BE2C (cell line): ENCODE results near the gene SYNE1.

Experiments used
- DNase-seq: peaks from one replicate; pipeline ENCODE4 v3.0.0-alpha.2; 2020
- H3K27me3 ChIP-seq: fragments of 250-450 bp; sonication (Bioruptor Pico); 2 replicates; pipeline ENCODE4 v1.5.1; 2020; ENCODE audit warnings: mild to moderate bottlenecking
- H3K36me3 ChIP-seq: fragments of 250-450 bp; sonication (Bioruptor Pico); 2 replicates; pipeline ENCODE4 v1.5.1; 2020; ENCODE audit warnings: mild to moderate bottlenecking
- H3K4me1 ChIP-seq: fragments of 250-450 bp; sonication (Bioruptor Pico); 2 replicates; pipeline ENCODE4 v1.5.1; 2020
- H3K4me3 ChIP-seq: 2 replicates; pipeline ENCODE4 v1.5.1; 2011; ENCODE audit warnings: low read depth, low read length
- H3K9me3 ChIP-seq: fragments of 250-450 bp; sonication (Bioruptor Pico); 2 replicates; pipeline ENCODE4 v1.5.1; 2020
- CTCF ChIP-seq: IDR thresholded peaks from 2 replicates; pipeline ENCODE4 v1.5.1; 2012; ENCODE audit warnings: mild to moderate bottlenecking, low read depth, low read length

Gene SYNE1

GRCh38 chr6:152398993-152399392 is 238.2 kb downstream of the SYNE1 start:
- H3K4me1 ChIP-seq = no peaks in the 10 kb centered on the region
- H3K9me3 ChIP-seq = no peaks in the 10 kb centered on the region
- H3K36me3 ChIP-seq = no peaks in the 10 kb centered on the region
- no peak overlapping the region for H3K4me3 ChIP-seq
- DNase-seq = no peak
- no peaks in the 10 kb centered on the region for H3K27me3 ChIP-seq
- no peak for TF ChIP-seq CTCF

- no peak for TF ChIP-seq CTCF
- H3K4me1 ChIP-seq = no peaks in the 10 kb centered on the region
- no peak for DNase-seq
- H3K36me3 ChIP-seq = no peaks in the 10 kb centered on the region
- no peak overlapping the region for H3K4me3 ChIP-seq
- H3K9me3 ChIP-seq = no peaks in the 10 kb centered on the region
- no peaks in the 10 kb centered on the region for H3K27me3 ChIP-seq
These were observed 238.8 kb downstream of the SYNE1 start for GRCh38 chr6:152398316-152398715.

DNA sequence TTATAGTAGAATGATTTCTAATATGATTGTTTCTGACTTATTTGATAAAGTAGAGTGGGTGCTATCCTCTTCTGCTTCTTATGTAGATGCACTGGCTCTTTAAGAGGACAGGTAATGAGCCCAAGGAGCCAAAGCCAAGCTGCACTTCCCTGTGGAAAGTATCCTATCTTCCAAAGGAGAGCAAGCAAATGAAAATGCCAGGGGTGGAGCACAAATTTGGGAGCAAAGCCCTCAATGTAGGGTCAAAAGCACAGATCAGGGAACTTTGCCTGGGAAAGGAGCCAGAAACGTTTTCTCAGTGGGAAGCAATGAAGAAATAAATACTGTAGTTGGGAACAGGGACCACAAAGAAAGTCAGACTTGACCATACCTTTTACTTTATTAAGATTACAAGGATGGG is 242.9 kb downstream of the SYNE1 start:
- TF ChIP-seq CTCF = no peak
- DNase-seq = no peak
- Histone ChIP-seq H3K4me3 (no peak overlapping the region), H3K36me3 (no peaks in the 10 kb centered on the region), H3K9me3 (no peaks in the 10 kb centered on the region), H3K4me1 (no peaks in the 10 kb centered on the region), H3K27me3 (no peaks in the 10 kb centered on the region)

GRCh38 chr6:152391179-152391880 is 245.8 kb downstream of the SYNE1 start:
- Histone ChIP-seq H3K4me1 (no peaks in the 10 kb centered on the region), H3K9me3 (no peaks in the 10 kb centered on the region), H3K4me3 (no peak overlapping the region), H3K36me3 (no peaks in the 10 kb centered on the region), H3K27me3 (no peaks in the 10 kb centered on the region)
- DNase-seq = no peak
- TF ChIP-seq CTCF = no peak

GRCh38 chr6:152387091-152387490 is 250.1 kb downstream of the SYNE1 start:
- no peaks in the 10 kb centered on the region for H3K4me1 ChIP-seq
- H3K9me3 ChIP-seq = no peaks in the 10 kb centered on the region
- DNase-seq = no peak

More at GRCh38 chr6:152387091-152387490, 250.1 kb downstream of the SYNE1 start:
- Histone ChIP-seq H3K27me3 (peaks cover 24% of the 10 kb centered on the region; the same call in 1 of the 2 replicates), H3K36me3 (no peaks in the 10 kb centered on the region), H3K4me3 (no peak overlapping the region)
- no peak for TF ChIP-seq CTCF
